GM12878 (cell line): ENCODE results near the gene AMMECR1. TPM values are rescaled to one million over a fixed set of nuclear protein-coding genes. Genes with fewer than 3 reads are reported as not detected.

Source experiments
- ATAC-seq: fragments of 200-7000 bp; cut with Tn5 transposase; 3 replicates; pipeline ENCODE4 v1.9.1; 2020; ENCODE audit warnings: mild to moderate bottlenecking, moderate library complexity
- BruUV-seq: library from RNA; stranded (reverse); fragments of 400-500 nt; replicated peaks from 2 replicates; lab custom pipeline; 2021; lab: Mats Ljungman, UMichigan
- CTCF ChIA-PET: fragments of 300-600 bp; sonication (Branson Sonifier 250); formaldehyde crosslinking; extraction: SDS; loops from one replicate; lab custom pipeline; 2021; ENCODE audit warnings: inconsistent platforms; lab: Yijun Ruan, JAX
- POLR2A ChIA-PET: fragments of 350-600 bp; formaldehyde crosslinking; extraction: SDS; loops from one replicate; lab custom pipeline; 2021; ENCODE audit warnings: inconsistent platforms; lab: Charles Lee
- RAD21 ChIA-PET: fragments of 300-600 bp; sonication (Branson Sonifier 250); formaldehyde crosslinking; loops from one replicate; lab custom pipeline; 2023; ENCODE audit warnings: antibody characterized with exemption; ENCODE audit not compliant: unreplicated experiment; lab: Charles Lee
- SMC1A ChIA-PET: fragments of 300-600 bp; sonication (Branson Sonifier 250); formaldehyde crosslinking; loops from one replicate; lab custom pipeline; 2023; ENCODE audit not compliant: unreplicated experiment, uncharacterized antibody; lab: Charles Lee
- DNase-seq: peaks from one replicate; pipeline ENCODE4 v3.0.0-alpha.2; 2011; ENCODE audit warnings: low read depth, low spot score
- FAIRE-seq: peaks from 3 replicates; lab custom pipeline; 2011; peaks lifted over from hg19 to GRCh38; lab: Jason Lieb, UNC
- H2AFZ ChIP-seq: 2 replicates; pipeline ENCODE4 v1.6.0; 2011; ENCODE audit warnings: low read depth, low read length, control low read depth; ENCODE audit not compliant: control insufficient read depth
- H3K27ac ChIP-seq: 2 replicates; pipeline ENCODE4 v1.5.1; 2011; ENCODE audit warnings: control low read depth; ENCODE audit not compliant: control insufficient read depth, insufficient read depth
- H3K27me3 ChIP-seq, 2 experiments: replicated peaks in 1 of 2; 2 replicates each; pipeline versions ENCODE4 v1.6.0 to v1.6.1; 2011; ENCODE audit warnings: low read length in 1 of 2; ENCODE audit not compliant: control insufficient read depth in 2 of 2, insufficient read depth in 2 of 2
- H3K36me3 ChIP-seq, 2 experiments: 2 replicates each; pipeline ENCODE4 v1.5.1; 2011; ENCODE audit warnings: low read length in 1 of 2; ENCODE audit not compliant: control insufficient read depth in 2 of 2, insufficient read depth in 2 of 2
- H3K4me1 ChIP-seq: 2 replicates; pipeline ENCODE4 v1.6.1; 2011; ENCODE audit warnings: mild to moderate bottlenecking, low read length, moderate library complexity, mixed read lengths; ENCODE audit not compliant: control insufficient read depth, insufficient read depth
- H3K4me2 ChIP-seq: 2 replicates; pipeline ENCODE4 v1.6.0; 2011; ENCODE audit warnings: control low read depth; ENCODE audit not compliant: control insufficient read depth, insufficient read depth
- H3K4me3 ChIP-seq: fragments of 200-600 bp; sonication (generic); 2 replicates; pipeline ENCODE4 v1.5.1; 2016
- H3K79me2 ChIP-seq: 2 replicates; pipeline ENCODE4 v1.6.0; 2011; ENCODE audit warnings: low read length; ENCODE audit not compliant: control insufficient read depth, insufficient read depth
- H3K9ac ChIP-seq: 2 replicates; pipeline ENCODE4 v1.8.0; 2011; ENCODE audit warnings: low read length, control low read depth, mixed read lengths; ENCODE audit not compliant: control insufficient read depth, insufficient read depth
- H3K9me3 ChIP-seq: replicated peaks from 3 replicates; pipeline ENCODE4 v1.5.1; 2011; ENCODE audit warnings: mild to moderate bottlenecking, low read length; ENCODE audit not compliant: control insufficient read depth, insufficient read depth
- H4K20me1 ChIP-seq: 2 replicates; pipeline ENCODE4 v1.6.0; 2011; ENCODE audit not compliant: control insufficient read depth, insufficient read depth
- EED ChIP-seq: sonication (generic); IDR thresholded peaks from 2 replicates; pipeline ENCODE4 v1.6.1; 2016; ENCODE audit warnings: antibody characterized with exemption, low read depth
- KAT2A ChIP-seq: conservative IDR thresholded peaks from 2 replicates; pipeline ENCODE4 v1.6.1; 2011; ENCODE audit warnings: low read depth, low read length; ENCODE audit not compliant: control insufficient read depth
- LARP7 ChIP-seq: fragments of 450-650 bp; IDR thresholded peaks from 2 replicates; pipeline ENCODE4 v1.6.1; 2017; ENCODE audit warnings: mild to moderate bottlenecking
- MXI1 ChIP-seq: fragments of 150-350 bp; IDR thresholded peaks from 2 replicates; pipeline ENCODE4 v1.6.1; 2011; ENCODE audit warnings: low read depth, mild to moderate bottlenecking, inconsistent platforms, low read length, improper control_type of control experiment
- NFXL1 ChIP-seq: fragments of 450-650 bp; IDR thresholded peaks from 2 replicates; pipeline ENCODE4 v1.6.1; 2017; ENCODE audit warnings: antibody characterized with exemption, mild to moderate bottlenecking, borderline replicate concordance
- NRF1 ChIP-seq: conservative IDR thresholded peaks from 2 replicates; pipeline ENCODE4 v1.6.1; 2011; ENCODE audit warnings: mild to moderate bottlenecking, low read depth, low read length, improper control_type of control experiment
- RB1 ChIP-seq: fragments of 450-650 bp; formaldehyde crosslinking; IDR thresholded peaks from 2 replicates; pipeline ENCODE4 v1.6.1; 2017; ENCODE audit warnings: mild to moderate bottlenecking, borderline replicate concordance
- TAF1 ChIP-seq: IDR thresholded peaks from 2 replicates; pipeline ENCODE4 v1.6.1; 2011; ENCODE audit warnings: mild to moderate bottlenecking, low read depth, low read length, borderline replicate concordance
- ZNF622 ChIP-seq: fragments of 450-650 bp; IDR thresholded peaks from 2 replicates; pipeline ENCODE4 v1.6.1; 2017; ENCODE audit warnings: mild to moderate bottlenecking, inconsistent platforms
- ZSCAN29 ChIP-seq: fragments of 450-650 bp; IDR thresholded peaks from 2 replicates; pipeline ENCODE4 v1.6.1; 2017; ENCODE audit warnings: mild to moderate bottlenecking, moderate library complexity
- WGBS: methylation state at CpG from one replicate; pipeline ENCODE4 v1.1.6; 2016; ENCODE audit warnings: low lambda C conversion rate; ENCODE audit not compliant: insufficient replicate concordance, insufficient coverage; ENCODE audit errors: missing lambda C conversion rate; 5-methylcytosine and 5-hydroxymethylcytosine counted together
- in situ Hi-C: fragments of 300-500 bp; cut with MboI; formaldehyde crosslinking; loops from 9 replicates; pipeline ENCODE4 v1.14.3; 2018; ENCODE audit warnings: mixed read lengths
- intact Hi-C: fragments of 100-400 bp; cut with micrococcal nuclease; formaldehyde crosslinking; loops from one replicate; pipeline ENCODE4 v1.14.2; 2022; ENCODE audit not compliant: unreplicated experiment
- polyA plus RNA-seq, 11 experiments: library from polyadenylated mRNA; depleted of rRNA in 4 of 11; unstranded in 6 of 11; stranded (reverse) in 5 of 11; fragments of >200 nt; fragmentation: Nextera tagmentation in 4 of 11; fragmentation: Illumina TruSeq in 1 of 11; extraction: Ambion mirVana in 4 of 11; extraction: Trizol in 1 of 11; gene quantifications; 1 replicate in 1 of 11; 2 replicates in 10 of 11; pipeline versions ENCODE4 v1.2.1 to v1.2.3, GENCODE V29; 2011 to 2016; ENCODE audit warnings: inconsistent platforms in 2 of 11, missing spikeins in 2 of 11, low read depth in 1 of 11
- total RNA-seq, 4 experiments: library from RNA; depleted of rRNA in 3 of 4; stranded (reverse); fragments of >200 nt in 3 of 4; fragmentation: Illumina TruSeq in 1 of 4; extraction: Trizol in 1 of 4; gene quantifications; 2 replicates each; pipeline versions ENCODE4 v1.2.1 to v1.2.3, GENCODE V29; 2013 to 2021

The AMMECR1 gene
- total and polyA plus RNA-seq, 10 of the 15 experiments (the other 5 are each of a cell fraction or from before 2014, with no cell fraction given), result 4.9 to 25.6 (median 10.7) TPM

DNA sequence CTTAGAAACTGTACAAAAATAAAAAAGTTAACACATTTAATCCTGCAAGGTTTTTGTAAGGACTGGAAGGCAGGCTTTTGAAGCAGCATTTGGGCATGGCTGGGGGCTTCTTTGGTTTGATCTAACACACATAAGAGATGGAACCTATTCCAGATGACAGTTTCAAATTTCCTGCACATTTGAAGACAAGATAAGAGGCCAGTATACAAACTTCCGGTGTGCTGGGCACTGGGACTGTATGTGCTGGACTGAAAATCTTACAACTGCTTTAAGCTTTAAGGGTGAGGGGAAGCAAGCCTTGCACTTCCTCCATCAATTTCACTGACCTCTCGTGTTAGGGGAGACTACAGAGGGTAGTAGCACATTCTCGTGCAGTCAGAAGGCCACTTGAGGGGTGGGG, 122.9 kb downstream of the AMMECR1 start:
- Histone ChIP-seq H3K4me1 (no peaks in the 10 kb centered on the region), H2AFZ (no peak overlapping the region), H3K9ac (no peak overlapping the region), H3K4me2 (no peak overlapping the region), H3K27me3 (no peaks in the 10 kb centered on the region), H3K4me3 (no peak overlapping the region), H4K20me1 (no peaks in the 10 kb centered on the region; the same call in 1 of the 2 replicates)
- no peak for FAIRE-seq
- SMC1A ChIA-PET, result interaction anchor here (1.2 kb wide), 1 partner anchor 12 kb away, joined by 3 read pairs; no protein-coding TSS in a partner anchor
- CTCF ChIA-PET, result interaction anchor here (1.5 kb wide), 1 partner anchor 39 kb away, joined by 4 read pairs; no protein-coding TSS in a partner anchor
- WGBS, result 29% methylated on average over 3 of the region's 3 CpGs
- in situ Hi-C loops, result no loop called here
- TF ChIP-seq ZSCAN29, result no peak
- TF ChIP-seq KAT2A, result no peak
- TF ChIP-seq RB1, result no peak
- TF ChIP-seq NRF1, result no peak
- TF ChIP-seq, all 136 proteins: peak for 0
- ChIA-PET RAD21 (no interaction called here), POLR2A (no interaction called here)
- no TSS peak for BruUV-seq
- no peak for ATAC-seq
- DNase-seq, result no peak
- no peak overlapping the region for H3K27ac ChIP-seq
- intact Hi-C loops, result no loop called here
- no peaks in the 10 kb centered on the region for H3K79me2 ChIP-seq
- no peaks in the 10 kb centered on the region for H3K9me3 ChIP-seq
- H3K36me3 ChIP-seq, result no peaks in the 10 kb centered on the region

DNA sequence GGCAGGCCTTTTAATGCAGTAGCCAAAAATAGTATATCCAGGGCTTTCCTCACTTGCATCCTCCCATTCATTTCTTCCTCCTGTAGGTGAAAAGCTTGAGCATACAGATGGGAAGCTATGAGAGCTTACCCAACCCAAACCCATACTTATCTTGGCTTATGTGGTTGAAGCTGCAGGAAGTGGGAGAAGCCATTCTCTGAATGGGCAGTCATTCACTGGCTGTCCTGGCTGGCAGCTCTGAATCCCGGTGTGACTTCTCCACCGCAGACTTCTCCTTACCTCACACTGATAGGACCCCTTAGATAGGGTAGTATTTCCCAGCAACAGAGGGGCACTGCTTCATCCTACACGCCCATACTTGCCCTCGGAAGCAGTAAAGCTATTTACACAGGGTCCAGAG, 125.4 kb downstream of the AMMECR1 start:
- intact Hi-C loops, result no loop called here
- no peak overlapping the region for H3K4me3 ChIP-seq
- no peaks in the 10 kb centered on the region; the same call in 1 of the 2 replicates for H4K20me1 ChIP-seq
- H3K9me3 ChIP-seq, result no peaks in the 10 kb centered on the region
- no peak for ATAC-seq
- DNase-seq, result no peak
- ChIA-PET CTCF (interaction anchor here (1.0 to 1.6 kb wide), 2 partner anchors 15 to 32 kb away, joined by 3 to 4 read pairs; no protein-coding TSS in a partner anchor), RAD21 (no interaction called here), POLR2A (no interaction called here), SMC1A (interaction anchor here (0.8 to 1.5 kb wide), 2 partner anchors 11 to 34 kb away, joined by 3 read pairs; no protein-coding TSS in a partner anchor)
- FAIRE-seq, result no peak
- H3K36me3 ChIP-seq, result no peaks in the 10 kb centered on the region
- H3K9ac ChIP-seq, result no peak overlapping the region
- 58% methylated on average over 4 of the region's 4 CpGs for WGBS
- BruUV-seq, result no TSS peak
- H2AFZ ChIP-seq, result no peak overlapping the region
- H3K27ac ChIP-seq, result no peak overlapping the region
- no peaks in the 10 kb centered on the region for H3K79me2 ChIP-seq
- H3K4me1 ChIP-seq, result no peaks in the 10 kb centered on the region
- H3K27me3 ChIP-seq, result no peaks in the 10 kb centered on the region
- TF ChIP-seq EED, result no peak
- no peak for TF ChIP-seq NFXL1
- TF ChIP-seq LARP7, result no peak
- no peak for TF ChIP-seq TAF1
- TF ChIP-seq ZNF622, result no peak
- no peak for TF ChIP-seq MXI1
- in situ Hi-C loops, result no loop called here
- H3K4me2 ChIP-seq, result no peak overlapping the region
